ENCODE measurements around the gene RNF103. TPM values are rescaled to one million over a fixed set of nuclear protein-coding genes. Genes with fewer than 3 reads are reported as not detected.

The RNF103 gene
- total and polyA plus RNA-seq, 2 of the 8 experiments (the other 6 are each of a cell fraction or from before 2014, with no cell fraction given): 3.3 to 7.4 TPM

DNA sequence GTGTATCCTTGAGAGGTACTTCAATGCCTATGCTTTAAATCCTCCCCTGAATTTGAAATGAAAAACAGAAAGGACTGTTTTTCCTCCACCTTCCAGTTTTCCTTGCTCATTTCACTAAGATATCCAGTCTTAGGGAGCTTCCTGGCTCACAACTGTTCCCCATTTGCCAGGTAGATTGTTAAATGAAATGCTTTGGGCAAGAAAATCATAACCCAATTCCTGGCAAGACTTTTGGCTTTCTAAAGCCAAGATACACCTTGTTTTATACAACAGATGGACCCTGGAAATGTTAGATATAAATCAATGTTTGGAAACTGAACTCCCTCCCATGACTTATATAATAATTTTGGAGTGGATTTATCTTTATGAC lies 56.9 kb downstream of the RNF103 start:
- CTCF ChIA-PET (ENCODE audit: partially characterized antibody): no interaction called here
- no peak overlapping the region for H3K56ac ChIP-seq (replicated peaks; ENCODE audit: insufficient read length, low read depth, low read length)

More for the DNA sequence above, 56.9 kb downstream of the RNF103 start:
- Histone ChIP-seq H2AFZ (ENCODE audit: low read length) (no peak overlapping the region), H4K5ac (ENCODE audit: insufficient read length, low read depth, low read length) (no peak overlapping the region), H2BK20ac (ENCODE audit: low read length) (no peak overlapping the region), H3K36me3 (ENCODE audit: control insufficient read depth in 2 of 4, insufficient read depth in 4 of 4, low read length in 3 of 4) (no peaks in the 10 kb centered on the region), H4K91ac (replicated peaks; ENCODE audit: insufficient read length, low read length) (no peak overlapping the region), H3K4me3 (ENCODE audit: extremely low read depth in 1 of 4, insufficient read depth in 2 of 4, low read depth in 3 of 4, low read length in 4 of 4) (no peak overlapping the region), H2AK5ac (ENCODE audit: low read depth, low read length) (no peak overlapping the region), H2BK120ac (replicated peaks; ENCODE audit: low read depth, low read length) (no peak overlapping the region), H3K4me2 (ENCODE audit: insufficient read depth in 1 of 2, low read depth in 2 of 2, low read length in 2 of 2) (no peak overlapping the region), H3K4ac (replicated peaks; ENCODE audit: insufficient read length, low read depth, low read length) (no peak overlapping the region), H3K14ac (ENCODE audit: insufficient read length) (no peak overlapping the region), H3K23ac (ENCODE audit: insufficient read length) (no peak overlapping the region), H2BK5ac (ENCODE audit: low read depth, low read length) (no peak overlapping the region), H3K27me3 (replicated peaks in 1 of 4; ENCODE audit: control insufficient read depth in 3 of 4, extremely low read depth in 1 of 4, insufficient read depth in 3 of 4, low read length in 3 of 4) (peaks cover 0 to 2% (median 0%) of the 10 kb centered on the region in 4 experiments; a peak in 3 of 7 replicates), H3K9me3 (ENCODE audit: insufficient read depth in 2 of 2, low read depth in 1 of 2, low read length in 1 of 2) (no peaks in the 10 kb centered on the region), H3K27ac (ENCODE audit: low read depth, low read length) (no peak overlapping the region), H3K4me1 (replicated peaks in 1 of 4; ENCODE audit: control insufficient read depth in 3 of 4, insufficient read depth in 4 of 4, low read length in 3 of 4) (peaks cover 0 to 3% (median 0%) of the 10 kb centered on the region in 4 experiments; a peak in 2 of 7 replicates), H3K79me1 (ENCODE audit: low read depth, low read length) (no peaks in the 10 kb centered on the region), H3K23me2 (ENCODE audit: low read depth, low read length) (peaks cover 5% of the 10 kb centered on the region; the same call in 1 of the 2 replicates), H4K20me1 (replicated peaks in 1 of 2; ENCODE audit: control insufficient read depth in 1 of 2, insufficient read depth in 2 of 2, low read length in 2 of 2) (no peaks in the 10 kb centered on the region), H3K9ac (replicated peaks in 1 of 4; ENCODE audit: extremely low read depth in 1 of 4, low read depth in 3 of 4, low read length in 3 of 4) (no peak overlapping the region), H3K79me2 (ENCODE audit: control insufficient read depth in 1 of 2, insufficient read depth in 2 of 2, low read length in 2 of 2) (peaks cover 0 to 8% of the 10 kb centered on the region in 2 experiments; a peak in 2 of 4 replicates), H2BK12ac (ENCODE audit: low read depth, low read length) (no peak overlapping the region), H2BK15ac (ENCODE audit: low read length) (no peak overlapping the region), H4K8ac (ENCODE audit: extremely low read depth, insufficient read depth, low read length) (no peak overlapping the region), H3K18ac (ENCODE audit: extremely low read depth, low read length) (no peak overlapping the region)
- FAIRE-seq (no peak), DNase-seq (ENCODE audit: low read depth in 1 of 2, low spot score in 2 of 2) (no peak)
- no peak for TF ChIP-seq ASH2L (IDR thresholded peaks at IDR 0.05; ENCODE audit: low read length)
- TF ChIP-seq, protein P1, sequence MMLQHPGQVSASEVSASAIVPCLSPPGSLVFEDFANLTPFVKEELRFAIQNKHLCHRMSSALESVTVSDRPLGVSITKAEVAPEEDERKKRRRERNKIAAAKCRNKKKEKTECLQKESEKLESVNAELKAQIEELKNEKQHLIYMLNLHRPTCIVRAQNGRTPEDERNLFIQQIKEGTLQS (IDR thresholded peaks at IDR 0.05; ENCODE audit: insufficient read depth, low read depth, low read length): no peak
- TF ChIP-seq BCL11A (IDR thresholded peaks at IDR 0.05; ENCODE audit: low read depth in 2 of 2, low read length in 2 of 2): no peak
- no peak for TF ChIP-seq KDM4A (IDR thresholded peaks at IDR 0.05; ENCODE audit: low read depth, low read length, severe bottlenecking)
- no peak for TF ChIP-seq YY1 (IDR thresholded peaks at IDR 0.05; ENCODE audit: low read depth, low read length)
- no peak for TF ChIP-seq NRF1 (IDR thresholded peaks at IDR 0.05; ENCODE audit: low read depth, low read length)
- no peak for TF ChIP-seq CREB1 (IDR thresholded peaks at IDR 0.05)
- TF ChIP-seq RXRA (IDR thresholded peaks at IDR 0.05; ENCODE audit: insufficient read depth, low read depth, low read length): no peak
- no peak for TF ChIP-seq CBX8 (IDR thresholded peaks at IDR 0.05; ENCODE audit: borderline replicate concordance, low read depth, low read length)
- no peak for TF ChIP-seq HDAC6 (IDR thresholded peaks at IDR 0.05; ENCODE audit: low read depth, low read length)
- TF ChIP-seq USF2 (IDR thresholded peaks at IDR 0.05; ENCODE audit: low read length): no peak
- TF ChIP-seq SIRT6 (IDR thresholded peaks at IDR 0.05; ENCODE audit: low read length): no peak
- TF ChIP-seq RFX5 (IDR thresholded peaks at IDR 0.05; ENCODE audit: borderline replicate concordance, low read depth, low read length): no peak
- TF ChIP-seq FOSL1 (IDR thresholded peaks at IDR 0.05; ENCODE audit: insufficient read depth, low read depth, low read length): no peak
- POLR2A ChIA-PET (ENCODE audit: partially characterized antibody): no interaction called here

Data from H1 (cell line).